ENCODE measurements around the gene CLDN20.

The CLDN20 gene

DNA sequence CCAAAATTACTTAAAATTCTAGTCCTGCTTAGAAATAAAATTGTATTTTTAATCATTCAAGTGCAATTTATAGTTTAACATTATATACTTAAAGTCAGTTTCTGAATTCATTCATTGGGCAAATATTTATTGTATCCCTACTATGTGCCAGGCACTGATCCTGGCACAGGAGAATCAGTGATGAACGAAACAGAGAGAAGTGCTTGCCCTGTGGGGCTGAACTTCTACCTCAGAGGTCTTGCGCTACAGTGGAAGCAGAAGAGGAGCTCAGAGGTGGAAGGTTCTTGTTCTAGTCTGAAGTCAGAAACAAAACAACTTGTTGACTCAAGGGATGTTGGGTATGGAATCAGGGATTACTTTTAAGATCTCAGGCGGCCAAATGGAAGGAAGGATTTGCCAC is 6.0 kb downstream of the CLDN20 start:
- no peaks in the 10 kb centered on the region for H3K27me3 Mint-ChIP-seq
- intact Hi-C loops (cut with micrococcal nuclease): no loop called here
- no peak overlapping the region for H3K4me3 Mint-ChIP-seq
- no peak overlapping the region for H3K27ac Mint-ChIP-seq
- H3K9me3 Mint-ChIP-seq: no peaks in the 10 kb centered on the region
- peaks cover 44% of the 10 kb centered on the region for H3K36me3 Mint-ChIP-seq (ENCODE audit: low read depth)
- peaks cover 5% of the 10 kb centered on the region for H3K4me1 Mint-ChIP-seq (ENCODE audit: low read depth)

DNA sequence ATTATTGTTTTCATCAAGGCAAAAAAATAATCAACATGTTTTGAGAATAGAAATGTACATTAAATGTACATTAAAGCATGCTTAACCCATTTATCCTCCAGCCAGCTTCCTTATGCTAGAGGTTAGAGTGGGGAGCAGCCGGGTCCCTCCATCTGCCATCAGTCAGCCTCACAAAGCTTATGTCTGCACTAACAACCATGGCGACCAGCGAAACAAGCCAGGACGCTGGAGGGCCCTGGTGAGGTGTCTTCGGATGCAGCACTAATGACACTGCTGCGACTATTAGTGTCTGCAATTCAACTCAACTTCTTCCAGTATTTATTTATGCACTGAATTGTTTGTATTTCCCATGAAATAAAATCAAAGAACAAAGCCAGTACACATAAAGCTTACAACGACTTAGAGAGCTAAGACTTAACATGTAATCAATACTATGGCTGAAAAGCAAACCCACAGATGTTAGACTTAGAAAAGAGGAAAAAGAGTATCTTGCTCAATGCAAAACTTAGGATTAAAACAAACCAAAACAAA is 6.8 kb downstream of the CLDN20 start:
- intact Hi-C loops (cut with micrococcal nuclease): no loop called here
- H3K9me3 Mint-ChIP-seq: no peaks in the 10 kb centered on the region
- H3K27ac Mint-ChIP-seq: no peak overlapping the region
- H3K4me3 Mint-ChIP-seq: no peak overlapping the region
- H3K36me3 Mint-ChIP-seq (ENCODE audit: low read depth): peaks cover 41% of the 10 kb centered on the region
- H3K27me3 Mint-ChIP-seq: no peaks in the 10 kb centered on the region
- H3K4me1 Mint-ChIP-seq (ENCODE audit: low read depth): peaks cover 5% of the 10 kb centered on the region

DNA sequence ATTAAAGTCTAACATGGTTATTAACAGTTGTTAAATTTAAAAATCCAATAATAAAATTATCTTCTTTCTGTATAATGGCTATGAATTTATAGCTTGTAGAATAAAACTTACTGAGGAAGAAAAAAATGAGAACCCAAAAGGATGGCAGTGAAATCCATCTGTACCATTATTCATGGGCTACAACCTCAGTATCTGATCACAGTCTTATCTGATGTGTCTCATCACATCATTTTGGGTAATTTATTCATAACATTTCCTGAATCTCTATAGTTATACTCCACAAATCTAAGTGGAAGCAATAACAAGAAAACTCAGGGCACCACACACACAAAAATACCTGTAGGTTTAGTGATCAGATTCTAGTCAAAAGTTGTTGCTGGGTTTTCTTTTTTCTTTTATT is 7.3 kb downstream of the CLDN20 start:
- no peak overlapping the region for H3K4me3 Mint-ChIP-seq

DNA sequence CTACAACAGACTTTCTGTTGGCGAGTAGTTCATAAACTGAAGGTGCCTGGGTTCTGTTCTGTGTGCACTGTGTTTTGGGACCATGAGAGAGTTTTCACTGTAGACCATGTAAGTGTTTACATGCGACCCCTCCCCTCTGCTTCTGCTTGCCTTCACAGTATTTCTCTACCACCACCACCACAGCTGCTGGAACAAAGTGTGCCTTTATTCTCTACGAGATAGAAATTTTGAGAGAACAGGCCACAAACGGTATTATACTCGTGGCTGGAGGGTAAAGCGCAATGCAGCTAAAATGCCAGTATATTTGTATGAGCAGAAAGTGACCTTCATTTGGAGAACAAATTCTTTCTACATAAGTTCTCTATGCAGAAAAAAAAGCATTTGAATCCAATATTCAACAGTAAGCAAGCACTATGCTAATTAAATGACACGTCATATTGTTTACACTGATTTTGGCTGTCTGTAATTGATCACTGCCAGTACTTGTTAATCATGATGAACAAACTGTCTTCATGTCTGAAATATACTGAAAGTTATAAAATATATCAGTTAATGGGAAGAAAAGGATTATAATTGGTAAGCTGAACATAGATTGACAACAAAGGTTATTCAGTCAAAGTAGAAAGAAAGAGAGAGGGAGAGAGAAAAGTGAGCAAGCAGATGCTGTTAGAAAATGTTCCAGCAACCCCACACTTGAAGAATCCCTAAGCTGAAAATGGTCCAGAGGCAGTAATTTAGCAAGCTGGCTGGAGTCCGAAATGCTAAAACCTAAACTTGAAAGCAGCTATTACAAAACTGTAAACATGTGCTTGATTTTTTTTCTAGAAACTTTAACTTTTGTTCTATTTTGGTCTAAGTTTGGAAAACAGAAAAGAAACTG is 8.8 kb downstream of the CLDN20 start:
- H3K36me3 Mint-ChIP-seq (ENCODE audit: low read depth): peaks cover 31% of the 10 kb centered on the region
- H3K9me3 Mint-ChIP-seq: no peaks in the 10 kb centered on the region
- no peaks in the 10 kb centered on the region for H3K27me3 Mint-ChIP-seq
- H3K27ac Mint-ChIP-seq: no peak overlapping the region
- H3K4me1 Mint-ChIP-seq (ENCODE audit: low read depth): peaks cover 5% of the 10 kb centered on the region
- intact Hi-C loops (cut with micrococcal nuclease): no loop called here
- H3K4me3 Mint-ChIP-seq: no peak overlapping the region

More for the DNA sequence above, 7.3 kb downstream of the CLDN20 start:
- no peak overlapping the region for H3K27ac Mint-ChIP-seq
- peaks cover 41% of the 10 kb centered on the region for H3K36me3 Mint-ChIP-seq (ENCODE audit: low read depth)
- H3K27me3 Mint-ChIP-seq: no peaks in the 10 kb centered on the region
- H3K4me1 Mint-ChIP-seq (ENCODE audit: low read depth): peaks cover 5% of the 10 kb centered on the region
- intact Hi-C loops (cut with micrococcal nuclease): no loop called here
- H3K9me3 Mint-ChIP-seq: no peaks in the 10 kb centered on the region

DNA sequence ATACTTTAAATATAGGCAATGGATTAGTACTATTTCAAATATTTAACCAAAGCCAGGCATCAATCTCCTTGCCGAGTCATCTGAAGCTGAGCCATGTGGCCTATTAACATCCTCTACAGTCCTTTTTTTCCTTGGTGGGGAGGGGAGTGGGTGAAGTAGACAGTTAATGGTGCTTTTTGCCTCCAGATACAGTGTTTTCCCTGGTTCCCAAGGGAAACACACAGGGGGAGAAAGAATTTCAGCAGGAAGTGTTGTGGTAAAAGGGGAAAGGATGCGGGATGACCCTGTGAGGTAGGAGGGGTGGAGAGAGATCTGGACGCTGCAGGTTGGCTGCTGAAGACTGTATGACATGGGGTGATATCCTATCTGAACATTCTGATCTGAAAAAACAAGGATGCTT is 9.6 kb downstream of the CLDN20 start:
- Mint-ChIP-seq H3K9me3 (no peaks in the 10 kb centered on the region), H3K27ac (no peak overlapping the region), H3K27me3 (no peaks in the 10 kb centered on the region), H3K36me3 (ENCODE audit: low read depth) (peaks cover 31% of the 10 kb centered on the region), H3K4me3 (no peak overlapping the region), H3K4me1 (ENCODE audit: low read depth) (peaks cover 5% of the 10 kb centered on the region)
- intact Hi-C loops (cut with micrococcal nuclease): no loop called here

DNA sequence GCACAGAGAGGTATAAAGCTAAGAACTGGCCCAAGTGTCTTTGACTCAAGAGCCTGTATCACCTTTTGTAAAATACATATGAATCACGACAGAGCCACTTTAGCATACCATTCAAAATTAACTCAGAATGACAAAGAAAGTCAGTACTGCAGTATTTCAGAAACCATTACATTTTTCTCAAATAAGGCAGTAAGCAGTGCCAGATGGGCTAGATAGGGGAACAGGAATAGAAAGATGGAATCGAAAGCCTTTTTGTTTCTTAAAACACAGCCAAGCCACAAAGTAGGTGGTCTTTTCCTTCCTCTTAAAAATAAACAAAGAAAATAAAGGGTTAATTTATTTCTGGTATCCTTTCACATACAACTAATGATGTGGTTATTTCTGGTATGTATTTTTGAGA is 10.3 kb downstream of the CLDN20 start:
- peaks cover 5% of the 10 kb centered on the region for H3K4me1 Mint-ChIP-seq (ENCODE audit: low read depth)
- peaks cover 34% of the 10 kb centered on the region for H3K36me3 Mint-ChIP-seq (ENCODE audit: low read depth)
- no peaks in the 10 kb centered on the region for H3K27me3 Mint-ChIP-seq
- no peak overlapping the region for H3K27ac Mint-ChIP-seq
- intact Hi-C loops (cut with micrococcal nuclease): no loop called here
- H3K4me3 Mint-ChIP-seq: no peak overlapping the region
- H3K9me3 Mint-ChIP-seq: no peaks in the 10 kb centered on the region

DNA sequence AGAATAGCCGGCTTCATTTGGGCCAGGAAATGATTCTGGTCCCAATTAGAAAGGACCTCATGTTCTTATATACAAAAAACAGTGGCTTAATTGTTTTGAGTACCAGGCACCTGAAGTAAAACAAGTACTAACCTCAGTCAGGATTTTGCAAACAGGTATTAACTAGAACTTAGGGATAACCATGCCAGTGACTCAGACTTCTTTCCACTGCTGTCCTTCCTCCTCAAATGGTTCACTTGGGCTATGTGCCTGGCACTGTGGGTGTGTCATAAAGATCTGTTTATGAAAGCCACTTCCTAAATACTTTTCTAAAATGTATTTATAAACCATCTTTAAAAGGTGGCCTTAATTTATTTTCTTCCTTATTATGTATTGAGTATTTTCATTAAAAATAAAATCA is 10.7 kb downstream of the CLDN20 start:
- Mint-ChIP-seq H3K27me3 (no peaks in the 10 kb centered on the region), H3K4me1 (ENCODE audit: low read depth) (peaks cover 5% of the 10 kb centered on the region), H3K36me3 (ENCODE audit: low read depth) (peaks cover 38% of the 10 kb centered on the region), H3K4me3 (no peak overlapping the region), H3K9me3 (no peaks in the 10 kb centered on the region), H3K27ac (no peak overlapping the region)
- intact Hi-C loops (cut with micrococcal nuclease): no loop called here

DNA sequence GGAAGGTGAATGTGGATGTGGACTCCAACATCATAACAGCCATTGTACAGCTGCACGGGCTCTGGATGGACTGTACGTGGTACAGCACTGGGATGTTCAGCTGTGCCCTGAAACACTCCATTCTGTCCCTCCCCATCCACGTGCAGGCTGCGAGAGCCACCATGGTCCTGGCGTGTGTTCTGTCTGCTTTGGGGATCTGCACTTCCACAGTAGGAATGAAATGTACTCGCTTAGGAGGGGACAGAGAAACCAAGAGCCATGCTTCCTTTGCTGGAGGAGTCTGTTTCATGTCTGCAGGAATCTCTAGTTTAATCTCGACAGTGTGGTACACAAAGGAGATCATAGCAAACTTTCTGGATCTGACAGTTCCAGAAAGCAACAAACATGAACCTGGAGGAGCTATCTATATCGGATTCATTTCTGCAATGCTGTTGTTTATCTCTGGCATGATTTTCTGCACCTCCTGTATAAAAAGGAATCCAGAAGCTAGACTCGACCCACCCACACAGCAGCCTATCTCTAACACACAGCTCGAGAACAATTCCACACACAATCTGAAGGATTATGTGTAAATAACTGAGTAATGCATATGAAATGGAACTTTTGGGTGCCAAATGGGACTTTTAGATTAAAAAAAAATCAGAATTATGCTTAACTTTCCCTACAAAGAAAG is 12.1 kb downstream of the CLDN20 start:
- Mint-ChIP-seq H3K9me3 (no peaks in the 10 kb centered on the region), H3K4me3 (no peak overlapping the region), H3K27ac (no peak overlapping the region), H3K36me3 (ENCODE audit: low read depth) (peaks cover 42% of the 10 kb centered on the region), H3K4me1 (ENCODE audit: low read depth) (peaks cover 5% of the 10 kb centered on the region), H3K27me3 (no peaks in the 10 kb centered on the region)
- intact Hi-C loops (cut with micrococcal nuclease): no loop called here

DNA sequence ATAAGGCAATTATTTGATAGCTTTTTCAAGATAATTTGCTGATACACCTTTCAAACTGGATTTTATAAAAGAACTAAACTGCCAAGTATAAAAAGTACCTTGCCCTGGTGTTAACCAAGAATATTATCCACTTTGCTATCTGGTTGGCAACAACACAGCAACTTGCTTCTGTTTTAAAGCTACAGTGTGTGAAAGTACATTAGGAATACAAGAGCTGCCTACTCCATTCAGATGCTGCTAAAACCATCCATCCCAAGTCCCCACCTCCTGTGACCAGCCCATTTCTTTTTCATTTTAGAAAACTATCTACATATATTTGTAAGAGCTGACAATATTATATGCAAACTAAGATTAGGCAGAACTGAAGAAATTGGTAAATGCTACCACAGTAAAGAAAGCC is 12.8 kb downstream of the CLDN20 start:
- Mint-ChIP-seq H3K4me1 (ENCODE audit: low read depth) (peaks cover 5% of the 10 kb centered on the region), H3K27ac (no peak overlapping the region), H3K9me3 (no peaks in the 10 kb centered on the region), H3K4me3 (no peak overlapping the region), H3K27me3 (no peaks in the 10 kb centered on the region), H3K36me3 (ENCODE audit: low read depth) (peaks cover 47% of the 10 kb centered on the region)
- intact Hi-C loops (cut with micrococcal nuclease): no loop called here

DNA sequence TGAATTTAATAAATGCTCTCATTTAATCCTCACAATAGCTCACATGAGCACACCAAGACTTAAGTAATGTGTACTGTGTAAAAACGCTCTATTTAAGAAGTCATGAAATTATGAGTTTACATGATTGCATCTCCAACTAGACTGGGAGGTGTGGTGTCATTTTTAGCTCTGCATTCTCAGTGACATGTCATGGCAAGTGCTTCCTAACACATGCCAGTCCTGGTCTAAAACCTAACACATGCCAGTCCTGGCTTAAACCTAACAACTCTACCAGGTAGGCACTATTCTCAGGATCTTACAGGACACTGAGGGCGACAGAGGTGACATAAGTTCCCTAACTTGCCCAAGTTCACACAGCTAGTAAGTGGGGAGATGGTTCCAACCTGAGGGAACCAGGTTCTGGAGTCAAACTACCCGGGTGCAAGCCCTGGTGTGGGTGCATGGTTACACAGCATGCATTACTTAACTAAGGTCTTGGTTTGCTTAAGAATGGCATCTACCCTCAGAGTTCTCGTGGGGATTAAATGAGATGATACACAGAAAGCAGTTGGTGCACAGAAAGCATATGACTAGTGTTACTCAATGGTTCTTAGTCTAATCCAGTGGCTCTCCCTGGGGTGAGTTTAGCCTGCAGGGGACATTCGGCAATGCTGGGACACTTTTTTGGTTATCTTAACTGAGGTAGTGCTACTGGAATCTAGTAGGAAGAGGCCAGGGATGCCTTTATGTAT is 14.7 kb downstream of the CLDN20 start:
- intact Hi-C loops (cut with micrococcal nuclease): no loop called here
- Mint-ChIP-seq H3K36me3 (ENCODE audit: low read depth) (peaks cover 36% of the 10 kb centered on the region), H3K27me3 (no peaks in the 10 kb centered on the region)

DNA sequence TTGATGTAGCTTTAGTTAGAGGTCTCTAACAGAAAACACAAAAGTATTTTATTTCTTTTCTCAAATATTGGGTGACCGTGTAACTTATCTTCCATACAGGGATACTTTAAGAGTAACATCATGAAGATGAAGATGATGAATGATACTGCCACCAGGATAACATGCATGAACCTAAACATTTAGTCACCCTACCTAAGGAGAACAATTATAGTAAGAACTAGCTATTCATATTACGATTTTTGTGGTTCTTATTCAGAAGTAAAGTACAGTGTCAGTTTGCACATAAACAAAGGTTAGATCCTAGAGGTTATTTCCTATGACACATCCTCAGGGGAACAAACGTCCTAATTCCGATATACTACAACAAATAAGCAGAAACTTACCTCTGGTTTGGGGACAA is 21.0 kb downstream of the CLDN20 start:
- intact Hi-C loops (cut with micrococcal nuclease): no loop called here
- H3K4me1 Mint-ChIP-seq (ENCODE audit: low read depth): no peaks in the 10 kb centered on the region
- H3K36me3 Mint-ChIP-seq (ENCODE audit: low read depth): peaks cover 55% of the 10 kb centered on the region
- H3K27me3 Mint-ChIP-seq: no peaks in the 10 kb centered on the region
- no peak overlapping the region for H3K27ac Mint-ChIP-seq
- H3K4me3 Mint-ChIP-seq: no peak overlapping the region
- H3K9me3 Mint-ChIP-seq: no peaks in the 10 kb centered on the region

More for the DNA sequence above, 14.7 kb downstream of the CLDN20 start:
- Mint-ChIP-seq H3K4me3 (no peak overlapping the region), H3K9me3 (no peaks in the 10 kb centered on the region), H3K4me1 (ENCODE audit: low read depth) (peaks cover 2% of the 10 kb centered on the region), H3K27ac (no peak overlapping the region)

DNA sequence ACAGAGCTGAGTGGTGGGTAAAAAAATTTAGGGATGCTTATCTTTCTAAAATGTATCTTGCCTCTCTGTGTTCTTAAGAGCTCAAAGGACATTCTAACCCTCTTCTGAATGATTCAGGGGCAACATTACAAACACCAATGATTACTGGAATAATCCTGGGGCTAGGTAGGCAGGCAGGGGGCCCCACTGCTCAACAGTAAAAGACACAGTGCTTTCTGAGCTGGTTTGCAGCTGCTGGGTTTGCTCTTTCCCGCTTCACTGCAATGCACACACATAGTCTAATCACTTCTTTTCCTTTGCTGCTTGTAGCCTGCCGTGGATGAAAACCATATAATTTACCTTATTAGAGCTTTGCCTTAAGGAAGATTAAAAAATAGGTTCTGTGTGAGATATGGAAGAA is 23.9 kb downstream of the CLDN20 start:
- Mint-ChIP-seq H3K4me3 (no peak overlapping the region), H3K4me1 (ENCODE audit: low read depth) (no peaks in the 10 kb centered on the region), H3K27me3 (no peaks in the 10 kb centered on the region), H3K9me3 (no peaks in the 10 kb centered on the region), H3K36me3 (ENCODE audit: low read depth) (peaks cover 64% of the 10 kb centered on the region), H3K27ac (no peak overlapping the region)
- intact Hi-C loops (cut with micrococcal nuclease): no loop called here

DNA sequence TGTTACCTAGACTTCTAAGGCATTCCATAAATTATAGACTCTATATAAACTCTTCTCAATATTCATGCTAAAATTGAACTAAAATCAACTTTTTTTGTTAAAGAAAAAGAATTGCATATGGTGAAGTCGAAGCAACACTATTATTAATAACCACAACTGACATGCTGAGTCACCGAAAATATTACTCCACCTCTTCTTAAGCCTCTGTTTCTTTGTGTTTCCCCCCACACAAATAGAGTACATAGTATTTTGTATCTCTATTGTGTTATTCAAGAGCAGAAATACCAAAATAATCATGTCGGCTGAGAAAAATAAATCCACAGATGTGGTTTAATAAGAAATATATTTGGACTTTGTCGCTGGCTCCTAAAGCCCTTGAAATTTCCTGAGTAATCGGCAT is 26.7 kb downstream of the CLDN20 start:
- intact Hi-C loops (cut with micrococcal nuclease): no loop called here
- Mint-ChIP-seq H3K4me1 (ENCODE audit: low read depth) (no peaks in the 10 kb centered on the region), H3K9me3 (no peaks in the 10 kb centered on the region), H3K27ac (no peak overlapping the region), H3K36me3 (ENCODE audit: low read depth) (peaks cover 69% of the 10 kb centered on the region), H3K27me3 (no peaks in the 10 kb centered on the region), H3K4me3 (no peak overlapping the region)

DNA sequence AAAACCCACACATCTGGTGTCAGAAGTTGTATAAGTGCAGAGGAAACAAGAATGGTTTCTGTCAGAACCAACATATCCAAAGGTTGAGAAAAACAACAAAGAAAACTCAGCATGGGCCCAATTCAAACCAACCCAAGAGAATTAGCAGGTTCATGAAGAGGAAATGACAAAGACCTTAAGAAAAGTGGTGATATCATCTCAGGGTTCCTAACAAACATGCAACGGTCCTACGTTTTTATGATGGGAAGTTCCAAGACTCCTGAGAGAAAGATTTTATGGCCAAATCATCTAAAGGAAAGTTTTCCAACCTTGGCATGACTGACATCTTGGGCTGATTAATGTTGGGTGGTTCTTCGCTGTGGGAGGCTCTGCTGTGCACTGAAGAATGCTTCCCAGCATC is 27.5 kb downstream of the CLDN20 start:
- peaks cover 74% of the 10 kb centered on the region for H3K36me3 Mint-ChIP-seq (ENCODE audit: low read depth)
- no peak overlapping the region for H3K27ac Mint-ChIP-seq
- intact Hi-C loops (cut with micrococcal nuclease): no loop called here
- no peaks in the 10 kb centered on the region for H3K27me3 Mint-ChIP-seq
- H3K4me1 Mint-ChIP-seq (ENCODE audit: low read depth): no peaks in the 10 kb centered on the region
- H3K4me3 Mint-ChIP-seq: no peak overlapping the region
- no peaks in the 10 kb centered on the region for H3K9me3 Mint-ChIP-seq
